ENCODE results near the gene RGS16. TPM values are rescaled to one million over a fixed set of nuclear protein-coding genes. Genes with fewer than 3 reads are reported as not detected.

Gene RGS16, protein sequence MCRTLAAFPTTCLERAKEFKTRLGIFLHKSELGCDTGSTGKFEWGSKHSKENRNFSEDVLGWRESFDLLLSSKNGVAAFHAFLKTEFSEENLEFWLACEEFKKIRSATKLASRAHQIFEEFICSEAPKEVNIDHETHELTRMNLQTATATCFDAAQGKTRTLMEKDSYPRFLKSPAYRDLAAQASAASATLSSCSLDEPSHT
- total RNA-seq = 0.72 and 3.0 TPM in 2 replicates

DNA sequence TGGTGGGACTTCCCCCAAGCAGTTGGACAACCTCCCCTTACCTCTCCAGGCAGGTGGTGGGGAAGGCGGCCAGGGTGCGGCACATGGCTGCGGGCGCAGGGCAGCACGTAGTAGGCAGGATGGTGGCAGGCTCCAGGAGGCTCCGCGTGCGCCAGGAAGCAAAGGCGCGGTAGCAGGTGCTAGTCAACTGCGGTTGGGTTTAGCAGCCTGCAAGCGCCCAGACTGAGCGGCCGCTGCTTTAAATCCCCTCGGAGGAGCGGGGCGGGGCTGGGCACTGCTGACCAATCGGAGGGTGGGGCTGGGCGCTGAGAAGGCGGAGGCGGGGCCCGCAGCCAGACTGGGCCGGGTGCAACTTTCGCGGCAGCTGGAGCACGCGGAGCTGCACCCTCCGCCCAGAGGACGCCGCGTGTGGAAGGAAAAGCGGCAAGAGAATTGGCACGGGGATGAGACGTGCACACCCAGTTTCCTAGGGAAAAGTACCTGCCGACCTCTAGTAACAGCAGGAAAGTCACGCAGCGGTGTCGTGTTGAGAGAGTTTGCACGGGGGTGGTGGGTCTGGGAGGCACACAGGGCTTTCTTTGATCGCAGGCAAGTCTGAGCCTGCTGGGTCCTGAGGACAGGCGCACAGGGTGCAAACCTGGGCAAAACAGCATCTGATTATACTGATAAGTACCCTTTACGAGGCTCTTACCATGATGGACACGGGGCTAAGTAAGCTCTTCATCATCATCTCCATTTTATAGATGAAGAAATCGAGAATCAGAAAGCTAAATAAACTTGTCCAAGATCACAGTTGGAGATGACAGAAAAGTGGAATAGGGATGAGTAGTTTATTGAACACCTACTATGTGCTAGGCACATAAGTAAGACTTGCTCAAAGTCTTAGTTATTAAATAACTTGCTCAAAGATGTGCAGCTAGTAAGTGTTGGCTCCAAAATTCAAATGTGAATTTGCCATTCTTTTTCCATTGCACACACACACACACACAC is at the start of gene RGS16:
Gene RGS16 (minus strand): TSS at position 215 of the 990 bp plus-strand sequence. CDS start 130 bp downstream, at position 85.

GRCh38 chr1:182588500-182589396 is 15.4 kb downstream of the RGS16 start, which contains the start of gene RNASEL:
TSS of gene RNASEL (minus strand) at chr1:182589256. CDS start at chr1:182586806, 2,450 bp downstream.

Other genes starting within 250 kb of the RGS16 start
- 375 and 637 TPM in 2 replicates for gene GLUL, start 212.6 kb downstream of the RGS16 start, total RNA-seq
- gene TEDDM1, start 203.7 kb downstream of the RGS16 start, total RNA-seq = not detected in 2 replicates
- not detected in 2 replicates for gene RGSL1, start 154.2 kb downstream of the RGS16 start, total RNA-seq
- 5.5 and 5.8 TPM in 2 replicates for gene RNASEL, start 15.1 kb downstream of the RGS16 start, total RNA-seq
- not detected in 2 replicates for gene RGS8, start 80.2 kb upstream of the RGS16 start, total RNA-seq
- 2.8 and 2.9 TPM in 2 replicates for gene NPL, start 185.4 kb upstream of the RGS16 start, total RNA-seq
- gene DHX9, start 235.0 kb upstream of the RGS16 start, total RNA-seq = 92.9 and 109 TPM in 2 replicates

Data from tracheal epithelial cell (primary cell).